Neural cell (in vitro differentiated cells): ENCODE data around the gene NCLN. TPM values are rescaled to one million over a fixed set of nuclear protein-coding genes. Genes with fewer than 3 reads are reported as not detected.
"Not testable (repeated sequence)": the region's sequence is repeated elsewhere in the genome, so short reads cannot be mapped to it uniquely, and the experiment has no call there.

ENCODE experiments used
- H2AFZ ChIP-seq: fragments of 200-600, 300-800 bp; sonication (generic), shearing (Covaris generic); 2 replicates; pipeline ENCODE4 v1.6.0; 2014; ENCODE audit warnings: low read depth, mild to moderate bottlenecking, antibody characterized with exemption, low read length, moderate library complexity
- H3F3A ChIP-seq: fragments of 200-600 bp; shearing (Covaris generic); 2 replicates; pipeline ENCODE4 v1.6.1; 2016; ENCODE audit warnings: mild to moderate bottlenecking, moderate library complexity, mixed read lengths, antibody characterized with exemption, low read length; ENCODE audit not compliant: insufficient read depth, poor library complexity, severe bottlenecking
- H3K27ac ChIP-seq: fragments of 200-600, 300-800 bp; sonication (generic), shearing (Covaris generic); 2 replicates; pipeline ENCODE4 v1.5.1; 2014; ENCODE audit warnings: mild to moderate bottlenecking, low read length, moderate library complexity
- H3K27me3 ChIP-seq: fragments of 300-800, 200-600 bp; sonication (generic), shearing (Covaris generic); 2 replicates; pipeline ENCODE4 v1.6.0; 2014; ENCODE audit warnings: mild to moderate bottlenecking, low read depth, low read length, moderate library complexity; ENCODE audit not compliant: insufficient read depth
- H3K36me3 ChIP-seq: fragments of 300-800, 200-600 bp; sonication (generic), shearing (Covaris generic); 2 replicates; pipeline ENCODE4 v1.5.1; 2014; ENCODE audit warnings: mild to moderate bottlenecking, antibody characterized with exemption, low read length, moderate library complexity; ENCODE audit not compliant: insufficient read depth
- H3K4me2 ChIP-seq: fragments of 300-800, 200-600 bp; sonication (generic), shearing (Covaris generic); 2 replicates; pipeline ENCODE4 v1.6.0; 2014; ENCODE audit warnings: mild to moderate bottlenecking, low read length
- H3K4me3 ChIP-seq: fragments of 300-800, 200-600 bp; sonication (generic), shearing (Covaris generic); 2 replicates; pipeline ENCODE4 v1.5.1; 2014; ENCODE audit warnings: mild to moderate bottlenecking, low read length, moderate library complexity
- H3K79me2 ChIP-seq: fragments of 200-600 bp; shearing (Covaris generic); replicated peaks from 2 replicates; pipeline ENCODE4 v1.6.0; 2014; ENCODE audit warnings: mild to moderate bottlenecking, low read length, moderate library complexity; ENCODE audit not compliant: insufficient read depth
- H3K9ac ChIP-seq: fragments of 300-800, 200-600 bp; sonication (generic), shearing (Covaris generic); 2 replicates; pipeline ENCODE4 v1.6.1; 2016; ENCODE audit warnings: mild to moderate bottlenecking, low read length, mixed read lengths
- H3K9me2 ChIP-seq: fragments of 200-600 bp; shearing (Covaris generic); 2 replicates; pipeline ENCODE4 v1.6.1; 2016; ENCODE audit warnings: mild to moderate bottlenecking, low read length, mixed read lengths; ENCODE audit not compliant: insufficient read depth
- H3K9me3 ChIP-seq: fragments of 200-600, 300-800 bp; sonication (generic), shearing (Covaris generic); 2 replicates; pipeline ENCODE4 v1.6.1; 2016; ENCODE audit warnings: mild to moderate bottlenecking, mixed run types, low read length, moderate library complexity, mixed read lengths
- H4K20me1 ChIP-seq: fragments of 200-600 bp; shearing (Covaris generic); 2 replicates; pipeline ENCODE4 v1.6.1; 2016; ENCODE audit warnings: mild to moderate bottlenecking, mixed run types; ENCODE audit not compliant: insufficient read depth
- CTCF ChIP-seq: fragments of 450-650 bp; IDR thresholded peaks from 2 replicates; pipeline ENCODE4 v1.5.1; 2014; ENCODE audit warnings: antibody characterized with exemption, mild to moderate bottlenecking, moderate library complexity; ENCODE audit not compliant: poor library complexity, severe bottlenecking
- EP300 ChIP-seq: fragments of 450-650 bp; conservative IDR thresholded peaks from 2 replicates; pipeline ENCODE4 v1.6.1; 2014; ENCODE audit warnings: antibody characterized with exemption, mild to moderate bottlenecking, moderate library complexity; ENCODE audit not compliant: poor library complexity, severe bottlenecking
- EZH2 ChIP-seq: fragments of 200-600, 300-800 bp; shearing (Covaris generic), sonication (generic); IDR thresholded peaks from 2 replicates; pipeline ENCODE4 v1.6.1; 2014; ENCODE audit warnings: antibody characterized with exemption, low read length, borderline replicate concordance, mild to moderate bottlenecking; ENCODE audit not compliant: insufficient read depth, poor library complexity, severe bottlenecking
- MXI1 ChIP-seq: fragments of 450-650 bp; conservative IDR thresholded peaks from 2 replicates; pipeline ENCODE4 v1.6.1; 2014; ENCODE audit warnings: antibody characterized with exemption, mild to moderate bottlenecking; ENCODE audit not compliant: poor library complexity, severe bottlenecking
- POLR2AphosphoS5 ChIP-seq: IDR thresholded peaks from 2 replicates; pipeline ENCODE4 v1.6.1; 2012
- RAD21 ChIP-seq: fragments of 450-650 bp; conservative IDR thresholded peaks from 2 replicates; pipeline ENCODE4 v1.6.1; 2014; ENCODE audit warnings: antibody characterized with exemption, mild to moderate bottlenecking, moderate library complexity
- SMC3 ChIP-seq: fragments of 450-650 bp; conservative IDR thresholded peaks from 2 replicates; pipeline ENCODE4 v1.6.1; 2014; ENCODE audit warnings: antibody characterized with exemption, mild to moderate bottlenecking, moderate library complexity; ENCODE audit not compliant: poor library complexity
- TAF1 ChIP-seq: IDR thresholded peaks from 2 replicates; pipeline ENCODE4 v1.6.1; 2012; ENCODE audit warnings: low read depth
- polyA plus RNA-seq: library from polyadenylated mRNA; depleted of rRNA; stranded (reverse); fragments of >200 nt; gene quantifications from 2 replicates; pipeline ENCODE4 v1.2.3, GENCODE V29; 2014
- TF ChIP-seq, protein P1 (sequence below): IDR thresholded peaks from 2 replicates; pipeline ENCODE4 v1.6.1; 2012; ENCODE audit warnings: borderline replicate concordance

NCLN gene
- polyA plus RNA-seq, 1 donor from 2014 or later = 23.5 TPM

DNA sequence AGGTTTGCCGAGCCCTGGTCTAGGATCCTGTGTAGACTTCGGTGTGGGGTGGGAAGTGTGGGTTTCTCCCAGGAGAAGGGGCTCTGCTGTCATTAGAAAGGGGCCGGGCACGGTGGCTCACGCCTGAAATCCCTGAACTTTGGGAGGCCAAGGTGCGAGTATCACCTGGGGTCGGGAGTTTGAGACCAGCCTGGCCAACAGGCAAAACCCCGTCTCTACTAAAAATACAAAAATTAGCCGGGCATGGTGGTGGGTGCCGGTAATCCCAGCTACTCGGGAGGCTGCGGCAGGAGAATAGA is 6.0 kb downstream of the NCLN start:
- not testable (repeated sequence) for H3K9me3 ChIP-seq, H3K9me2 ChIP-seq, H3K79me2 ChIP-seq, H3K27me3 ChIP-seq, H3F3A ChIP-seq, H3K36me3 ChIP-seq, H3K9ac ChIP-seq, H3K4me3 ChIP-seq, H3K4me2 ChIP-seq, H3K27ac ChIP-seq, H4K20me1 ChIP-seq, H2AFZ ChIP-seq

DNA sequence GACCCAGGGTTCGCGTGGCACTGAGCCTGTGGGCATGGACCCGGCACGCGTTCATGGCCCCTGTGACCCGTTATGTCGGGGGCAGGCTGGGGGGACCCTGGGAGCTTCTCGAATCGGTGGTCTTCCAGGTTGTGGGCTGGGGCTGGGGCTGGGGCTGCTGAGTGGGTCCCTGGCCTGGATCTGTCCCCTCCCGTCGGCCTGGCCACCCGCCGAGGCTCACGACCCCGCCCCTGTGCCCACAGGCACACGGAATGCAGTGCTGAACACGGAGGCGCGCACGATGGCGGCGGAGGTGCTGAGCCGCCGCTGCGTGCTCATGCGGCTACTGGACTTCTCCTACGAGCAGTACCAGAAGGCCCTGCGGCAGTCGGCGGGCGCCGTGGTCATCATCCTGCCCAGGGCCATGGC is 6.5 kb downstream of the NCLN start:
- Histone ChIP-seq H4K20me1 (no peaks in the 10 kb centered on the region), H3K79me2 (no peaks in the 10 kb centered on the region), H3K9me2 (no peaks in the 10 kb centered on the region), H3K4me2 (no peak overlapping the region), H3F3A (no peaks in the 10 kb centered on the region), H3K27me3 (no peaks in the 10 kb centered on the region), H3K9ac (no peak overlapping the region), H3K9me3 (no peaks in the 10 kb centered on the region), H2AFZ (no peak overlapping the region), H3K4me3 (no peak overlapping the region), H3K36me3 (no peaks in the 10 kb centered on the region), H3K27ac (no peak overlapping the region)
- TF ChIP-seq TAF1 = no peak
- TF ChIP-seq RAD21 = no peak
- TF ChIP-seq POLR2AphosphoS5 = no peak
- TF ChIP-seq, protein P1, sequence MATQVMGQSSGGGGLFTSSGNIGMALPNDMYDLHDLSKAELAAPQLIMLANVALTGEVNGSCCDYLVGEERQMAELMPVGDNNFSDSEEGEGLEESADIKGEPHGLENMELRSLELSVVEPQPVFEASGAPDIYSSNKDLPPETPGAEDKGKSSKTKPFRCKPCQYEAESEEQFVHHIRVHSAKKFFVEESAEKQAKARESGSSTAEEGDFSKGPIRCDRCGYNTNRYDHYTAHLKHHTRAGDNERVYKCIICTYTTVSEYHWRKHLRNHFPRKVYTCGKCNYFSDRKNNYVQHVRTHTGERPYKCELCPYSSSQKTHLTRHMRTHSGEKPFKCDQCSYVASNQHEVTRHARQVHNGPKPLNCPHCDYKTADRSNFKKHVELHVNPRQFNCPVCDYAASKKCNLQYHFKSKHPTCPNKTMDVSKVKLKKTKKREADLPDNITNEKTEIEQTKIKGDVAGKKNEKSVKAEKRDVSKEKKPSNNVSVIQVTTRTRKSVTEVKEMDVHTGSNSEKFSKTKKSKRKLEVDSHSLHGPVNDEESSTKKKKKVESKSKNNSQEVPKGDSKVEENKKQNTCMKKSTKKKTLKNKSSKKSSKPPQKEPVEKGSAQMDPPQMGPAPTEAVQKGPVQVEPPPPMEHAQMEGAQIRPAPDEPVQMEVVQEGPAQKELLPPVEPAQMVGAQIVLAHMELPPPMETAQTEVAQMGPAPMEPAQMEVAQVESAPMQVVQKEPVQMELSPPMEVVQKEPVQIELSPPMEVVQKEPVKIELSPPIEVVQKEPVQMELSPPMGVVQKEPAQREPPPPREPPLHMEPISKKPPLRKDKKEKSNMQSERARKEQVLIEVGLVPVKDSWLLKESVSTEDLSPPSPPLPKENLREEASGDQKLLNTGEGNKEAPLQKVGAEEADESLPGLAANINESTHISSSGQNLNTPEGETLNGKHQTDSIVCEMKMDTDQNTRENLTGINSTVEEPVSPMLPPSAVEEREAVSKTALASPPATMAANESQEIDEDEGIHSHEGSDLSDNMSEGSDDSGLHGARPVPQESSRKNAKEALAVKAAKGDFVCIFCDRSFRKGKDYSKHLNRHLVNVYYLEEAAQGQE = no peak
- TF ChIP-seq EZH2 = no peak
- no peak for TF ChIP-seq EP300
- TF ChIP-seq SMC3 = no peak
- TF ChIP-seq MXI1 = no peak
- no peak for TF ChIP-seq CTCF

GRCh38 chr19:3192684-3193083 is 7.0 kb downstream of the NCLN start:
- Histone ChIP-seq H3K79me2 (no peaks in the 10 kb centered on the region), H3K9me2 (no peaks in the 10 kb centered on the region), H3K36me3 (no peaks in the 10 kb centered on the region), H3K9me3 (no peaks in the 10 kb centered on the region), H3K4me2 (no peak overlapping the region), H2AFZ (no peak overlapping the region), H3F3A (no peaks in the 10 kb centered on the region), H3K9ac (no peak overlapping the region), H3K27me3 (no peaks in the 10 kb centered on the region), H4K20me1 (no peaks in the 10 kb centered on the region), H3K27ac (no peak overlapping the region), H3K4me3 (no peak overlapping the region)
- TF ChIP-seq POLR2AphosphoS5 (no peak), MXI1 (no peak), EZH2 (no peak), CTCF (no peak), EP300 (no peak), SMC3 (no peak), TAF1 (no peak)
- TF ChIP-seq, protein P1 = no peak
